Measurements from ENCODE around the gene NHS.
A peak's percentile ranks its signal among the peaks of the same experiment; 100 is the strongest.

The NHS gene

DNA sequence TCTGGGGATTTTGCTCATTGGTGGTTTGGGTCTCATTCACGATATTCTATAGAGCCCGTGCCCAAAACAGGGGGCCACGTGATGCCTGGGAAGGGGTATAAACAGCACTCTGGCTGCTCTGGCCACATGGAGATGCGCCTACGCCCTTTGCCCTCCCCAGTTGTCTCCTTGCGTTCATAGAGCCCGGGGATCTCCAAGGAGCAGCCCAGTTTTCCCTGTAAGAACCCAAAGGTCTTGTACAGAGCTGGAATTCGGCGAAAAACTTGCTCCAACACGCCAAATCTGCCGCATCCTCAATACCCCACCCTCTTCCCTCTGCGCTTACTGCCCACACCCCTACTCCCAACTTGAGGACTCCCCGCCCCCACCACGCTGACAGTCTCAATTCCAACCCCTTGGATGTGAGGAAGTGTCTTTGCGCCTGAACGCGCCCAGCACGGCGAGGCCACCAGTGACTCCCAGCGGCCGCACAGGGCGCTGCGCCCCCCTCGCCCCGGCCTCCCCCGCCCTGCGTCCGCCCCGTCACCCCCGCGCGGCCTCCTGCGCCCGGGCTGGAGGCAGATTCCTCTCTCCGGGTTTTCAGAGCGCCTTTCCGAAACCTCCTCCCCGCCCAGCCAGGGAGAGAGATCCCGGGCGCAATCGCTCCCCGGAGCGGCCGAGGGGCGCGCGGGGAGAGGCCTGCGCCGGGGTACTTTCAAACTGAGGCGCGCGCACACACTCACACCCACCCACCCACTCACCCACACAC, at the start of gene NHS:
TSS of gene NHS (plus strand) at position 582 of the 748 bp plus-strand sequence. CDS start 558 bp downstream, outside the sequence.
- DNase-seq (ENCODE audit: low spot score), result peak; percentile 86

DNA sequence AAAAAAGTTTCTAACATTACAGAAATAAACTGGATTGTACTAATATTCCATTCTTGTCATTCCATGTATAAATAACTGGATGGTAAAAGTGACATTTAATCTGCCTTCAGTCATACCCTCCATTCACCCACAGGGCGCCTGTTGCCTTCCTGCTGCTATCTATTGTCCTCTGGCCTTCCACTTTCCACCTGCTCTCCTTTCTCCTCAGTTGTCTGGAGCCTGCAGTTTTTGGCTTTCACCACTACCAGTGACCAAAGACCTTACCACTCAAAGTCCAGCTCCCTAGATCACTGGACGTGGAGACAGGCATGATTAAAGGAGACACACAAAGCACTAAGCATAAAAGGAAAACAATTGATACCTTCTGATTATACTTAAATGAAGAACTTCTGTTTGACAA, 46.2 kb upstream of the NHS start:
- DNase-seq (ENCODE audit: low spot score), result peak; percentile 6

DNA sequence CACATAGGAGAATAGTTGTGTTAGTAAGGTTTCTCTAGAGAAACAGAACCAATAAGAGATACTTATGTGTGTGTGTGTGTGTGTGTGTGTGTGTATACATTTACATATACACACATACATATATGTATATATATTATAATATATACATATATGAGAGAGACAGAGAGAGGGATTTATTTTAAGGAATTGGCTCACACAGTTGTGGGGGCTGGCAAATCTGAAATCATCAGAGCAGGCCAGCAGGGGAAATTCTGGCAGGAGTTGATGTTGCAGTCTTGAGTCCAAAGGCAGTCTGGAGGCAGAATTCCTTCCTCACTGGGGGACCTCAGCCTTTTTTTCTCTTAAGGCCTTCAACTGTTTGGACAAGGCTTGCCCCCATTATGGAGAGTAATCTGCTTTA, 38.6 kb upstream of the NHS start:
- no peak for DNase-seq (ENCODE audit: low spot score)

DNA sequence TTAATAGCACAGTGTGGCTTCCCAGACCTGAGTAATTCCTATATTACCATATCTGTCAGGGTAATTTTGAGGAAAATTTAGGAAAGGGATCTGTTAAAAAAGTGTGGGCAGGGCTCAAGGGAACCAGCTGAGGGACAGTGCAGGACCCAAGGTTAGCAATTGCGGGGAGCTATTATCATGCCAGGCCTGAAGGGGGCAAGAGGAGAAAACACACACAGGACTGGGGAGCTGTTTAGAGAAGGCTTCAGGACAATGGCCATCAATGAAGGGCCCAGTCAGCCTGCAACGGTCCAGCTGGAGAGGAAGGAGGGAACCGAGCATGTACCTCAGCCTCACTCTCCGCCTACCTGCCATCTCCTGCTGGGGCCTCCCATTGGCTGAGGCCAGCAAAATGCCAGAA, 19.0 kb upstream of the NHS start:
- DNase-seq (ENCODE audit: low spot score), result peak; percentile 5

- no peak for DNase-seq (ENCODE audit: low spot score)
These were observed 15.5 kb upstream of the NHS start for GRCh38 chrX:17359500-17359899.

DNA sequence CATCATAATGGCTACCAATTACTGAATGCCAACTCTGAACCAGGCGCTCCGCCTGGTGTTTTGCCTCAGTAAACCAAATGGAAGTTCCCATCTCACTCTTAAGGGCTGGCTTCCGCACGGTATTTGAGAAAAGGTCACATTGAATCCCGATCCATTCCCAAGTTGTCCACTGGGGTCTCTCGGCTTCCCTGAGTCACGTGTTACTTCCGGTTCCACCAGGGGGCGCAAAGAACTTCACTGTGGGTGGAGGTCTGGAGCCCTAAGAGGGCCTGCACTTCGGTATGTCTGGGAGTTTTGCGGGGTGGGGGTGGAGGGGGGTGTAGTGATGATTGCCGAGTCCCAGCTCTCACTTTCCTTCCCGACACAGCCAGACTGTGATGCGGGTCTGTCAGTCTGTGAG, 13.4 kb upstream of the NHS start:
- DNase-seq (ENCODE audit: low spot score), result peak; percentile 42

- DNase-seq (ENCODE audit: low spot score), result no peak
These were observed 7.0 kb upstream of the NHS start for GRCh38 chrX:17368002-17368401.

DNA sequence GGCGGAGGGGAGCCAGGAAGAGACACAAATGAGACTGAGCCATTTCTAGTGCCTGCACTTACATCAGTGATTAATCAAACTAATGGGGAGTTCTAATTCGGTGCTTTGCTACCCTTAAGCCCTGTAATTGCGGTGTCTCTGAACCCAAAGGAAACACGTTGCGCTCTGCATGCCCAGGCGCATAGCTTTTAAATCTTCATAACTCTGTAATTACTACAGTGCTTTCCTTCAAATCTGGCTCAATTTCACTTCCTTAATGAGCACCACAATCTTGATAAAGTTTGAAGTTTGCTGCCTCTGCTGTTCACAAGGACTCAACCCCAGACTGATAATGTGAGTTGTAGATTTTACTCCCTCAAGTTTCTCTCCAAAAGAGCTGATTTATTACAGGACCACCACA, 5.7 kb upstream of the NHS start:
- DNase-seq (ENCODE audit: low spot score), result no peak

GRCh38 chrX:17370191-17370590, 4.8 kb upstream of the NHS start:
- DNase-seq (ENCODE audit: low spot score), result no peak

- DNase-seq (ENCODE audit: low spot score), result no peak
These were observed 2.9 kb upstream of the NHS start for GRCh38 chrX:17372052-17372451.

- no peak for DNase-seq (ENCODE audit: low spot score)
These were observed 1.7 kb upstream of the NHS start for GRCh38 chrX:17373337-17373736.

DNA sequence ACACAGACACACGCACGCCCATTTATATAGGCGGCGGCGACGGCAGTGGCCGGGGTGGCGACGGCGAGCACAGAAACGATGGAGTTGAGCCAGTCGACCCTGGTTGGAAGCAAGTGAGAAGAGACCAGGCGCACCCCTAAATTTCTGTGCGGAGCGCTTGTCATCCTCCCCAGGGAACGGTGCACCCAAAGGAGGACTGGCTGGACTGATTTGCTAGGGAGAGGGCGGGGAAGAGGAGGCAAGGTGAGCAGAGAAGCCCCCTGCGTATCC, 302 bp downstream of the NHS start:
- no peak for DNase-seq (ENCODE audit: low spot score)

GRCh38 chrX:17375637-17376430, 834 bp downstream of the NHS start:
- DNase-seq (ENCODE audit: low spot score), result peak; percentile 33

DNA sequence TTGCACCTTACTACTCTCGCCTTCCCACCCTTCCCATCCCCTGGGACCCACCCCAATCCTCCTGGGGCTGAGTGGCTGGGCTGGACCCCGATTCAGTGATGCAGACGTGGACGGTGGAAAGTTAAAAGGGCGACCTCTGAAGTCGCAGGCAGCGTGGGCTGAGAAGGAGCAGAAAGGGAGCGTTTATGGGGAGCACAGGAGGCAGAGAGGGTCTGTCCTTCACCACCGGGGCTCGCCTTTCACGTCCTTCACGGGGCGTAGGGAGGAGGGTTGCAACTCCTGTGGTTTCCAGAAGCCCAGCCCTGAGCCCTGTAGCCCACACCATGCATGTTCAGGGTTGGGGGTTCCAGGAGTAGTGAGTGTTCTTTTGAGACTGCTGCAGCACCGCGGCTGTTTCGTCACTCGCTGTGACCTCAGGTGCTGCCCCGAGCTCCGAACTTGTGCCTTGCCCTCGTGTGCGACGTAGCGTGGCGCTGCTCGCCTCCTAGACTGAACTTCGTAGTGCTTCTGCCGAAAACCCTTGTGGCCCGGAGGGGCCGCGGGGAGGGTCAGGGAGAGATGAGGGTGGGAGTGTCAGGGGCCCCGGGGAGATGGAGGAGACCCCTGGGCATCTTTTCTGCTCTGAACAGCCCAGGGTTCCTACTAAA, 1.6 kb downstream of the NHS start:
- no peak for DNase-seq (ENCODE audit: low spot score)

GRCh38 chrX:17377091-17377717, 2.2 kb downstream of the NHS start:
- DNase-seq (ENCODE audit: low spot score), result no peak

DNA sequence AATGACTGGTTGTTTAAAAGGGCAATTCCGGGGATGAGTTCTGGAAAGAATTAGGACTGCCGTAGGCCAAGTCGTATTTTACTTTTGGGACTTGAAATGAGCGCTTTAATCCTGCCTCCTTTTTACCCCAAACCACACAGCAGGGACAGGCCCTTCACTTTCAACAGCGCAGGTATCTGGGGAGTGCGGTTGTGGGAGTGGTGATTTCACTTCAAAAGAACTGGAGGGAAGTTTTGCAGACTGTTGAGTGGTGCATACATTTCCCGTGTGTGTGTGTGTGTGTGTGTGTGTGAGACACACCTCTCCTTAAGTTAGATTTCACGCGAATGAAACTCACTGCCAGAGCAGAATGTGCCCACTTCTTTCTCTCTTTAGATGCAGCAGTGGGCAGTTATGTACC, 2.8 kb downstream of the NHS start:
- DNase-seq (ENCODE audit: low spot score), result no peak

- no peak for DNase-seq (ENCODE audit: low spot score)
These were observed 5.2 kb downstream of the NHS start for GRCh38 chrX:17380221-17380620.

GRCh38 chrX:17390419-17390850, 15.4 kb downstream of the NHS start:
- no peak for DNase-seq (ENCODE audit: low spot score)

DNA sequence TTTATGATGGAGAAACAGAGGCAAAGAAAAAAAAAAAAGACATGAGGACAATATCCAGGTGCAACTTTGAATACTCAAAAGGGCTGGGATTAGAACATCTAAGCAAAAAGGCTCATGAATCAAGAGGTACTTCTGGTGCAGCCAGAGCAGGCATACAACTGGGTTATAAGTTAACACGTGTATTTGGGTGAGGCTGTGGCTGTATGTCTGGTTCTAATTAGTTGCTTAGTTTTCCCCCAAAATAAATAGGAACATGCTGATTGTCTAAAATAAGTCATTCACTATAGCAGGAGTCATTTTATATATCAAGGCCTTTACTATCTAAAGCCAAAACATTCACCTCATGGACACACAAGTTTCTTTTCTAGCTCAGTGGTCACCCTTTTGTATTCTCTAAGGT, 20.2 kb downstream of the NHS start:
- DNase-seq (ENCODE audit: low spot score), result no peak

GRCh38 chrX:17397074-17397473, 22.1 kb downstream of the NHS start:
- no peak for DNase-seq (ENCODE audit: low spot score)

- DNase-seq (ENCODE audit: low spot score), result no peak
These were observed 28.2 kb downstream of the NHS start for GRCh38 chrX:17403189-17403691.

DNA sequence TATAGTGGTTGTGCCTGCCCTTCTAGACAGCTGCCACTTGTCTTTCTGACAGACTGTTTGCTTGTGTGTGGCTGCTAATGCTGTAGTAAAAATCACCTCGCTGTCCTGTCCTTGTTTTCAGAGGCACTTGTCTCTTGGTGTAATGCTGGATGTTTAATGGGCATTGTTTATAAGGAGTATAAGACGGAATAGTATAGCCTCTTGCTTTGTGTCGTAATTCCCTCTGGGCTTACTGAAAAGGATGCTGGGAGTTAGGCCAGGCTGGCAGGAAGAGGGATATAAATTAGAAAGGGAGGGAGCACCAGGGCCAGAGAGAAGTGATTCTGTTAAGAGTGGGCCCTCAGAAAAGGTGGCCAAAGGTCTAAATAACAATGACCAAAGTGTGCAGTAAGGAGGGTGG, 29.0 kb downstream of the NHS start:
- DNase-seq (ENCODE audit: low spot score), result no peak

Data from iPS-NIHi11 (cell line).